Left ventricle myocardium inferior (tissue), 1 donor: ENCODE data around the gene GLT8D2. TPM values are rescaled to one million over a fixed set of nuclear protein-coding genes. Genes with fewer than 3 reads are reported as not detected.

ENCODE experiments used
- DNase-seq: peaks from one replicate; pipeline ENCODE4 v3.0.0-alpha.2; 2020
- H3K27ac ChIP-seq: fragments of 200-600 bp; replicated peaks from 2 replicates; pipeline ENCODE4 v1.8.0; 2021
- H3K27me3 ChIP-seq: fragments of 200-600 bp; 2 replicates; pipeline ENCODE4 v1.8.0; 2021; ENCODE audit warnings: low read depth
- H3K36me3 ChIP-seq: fragments of 200-600 bp; 2 replicates; pipeline ENCODE4 v1.8.0; 2021
- H3K4me1 ChIP-seq: fragments of 200-600 bp; 2 replicates; pipeline ENCODE4 v1.8.0; 2021
- H3K4me3 ChIP-seq: fragments of 200-600 bp; 2 replicates; pipeline ENCODE4 v1.8.0; 2021; ENCODE audit warnings: mild to moderate bottlenecking, moderate library complexity
- H3K9me3 ChIP-seq: fragments of 200-600 bp; replicated peaks from 2 replicates; pipeline ENCODE4 v1.8.0; 2021
- intact Hi-C: fragments of 100-400 bp; cut with micrococcal nuclease; formaldehyde crosslinking; loops from one replicate; pipeline ENCODE4 v1.11.0; 2022
- total RNA-seq: library from RNA; stranded (reverse); fragmentation: NEBNext Ultra II Directional; extraction: Animal tissue kit (Norgen Biotek cat#: 25700); gene quantifications from one replicate; pipeline ENCODE4 v1.2.1, GENCODE V29; 2021
- TF ChIP-seq, protein P1 (sequence below): fragments of 200-600 bp; IDR thresholded peaks from 2 replicates; pipeline ENCODE4 v1.8.0; 2021; ENCODE audit warnings: antibody characterized with exemption, mild to moderate bottlenecking, borderline replicate concordance
- donor health status: DM: no; HTN: yes; CAD: no; lungs with severe emphysema.

GLT8D2 gene
- total RNA-seq, 1 donor from 2014 or later, result 11.7 TPM

DNA sequence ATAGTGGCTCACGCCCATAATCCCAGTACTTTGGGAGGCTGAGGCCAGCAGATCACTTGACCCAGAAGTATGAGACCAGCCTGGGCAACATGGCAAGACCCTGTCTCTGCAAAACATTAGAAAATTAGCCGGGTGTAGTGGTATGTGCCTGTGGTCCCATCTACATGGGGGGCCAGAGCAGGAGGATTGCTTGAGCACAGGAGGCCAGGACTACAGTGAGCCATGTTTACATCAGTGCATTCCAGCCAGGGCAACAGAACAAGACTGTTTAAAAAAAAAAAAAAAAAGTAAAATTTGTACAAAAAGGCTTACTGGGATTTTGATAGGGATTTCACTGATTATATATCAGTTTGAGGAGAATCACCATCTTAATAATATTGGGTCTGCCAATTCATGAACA, 22.1 kb upstream of the GLT8D2 start:
- intact Hi-C loops, result no loop called here
- Histone ChIP-seq H3K4me1 (peaks cover 19% of the 10 kb centered on the region), H3K27ac (no peak overlapping the region), H3K4me3 (no peak overlapping the region), H3K36me3 (peaks cover 58% of the 10 kb centered on the region), H3K9me3 (no peaks in the 10 kb centered on the region), H3K27me3 (no peaks in the 10 kb centered on the region)
- DNase-seq, result no peak
- TF ChIP-seq, protein P1, sequence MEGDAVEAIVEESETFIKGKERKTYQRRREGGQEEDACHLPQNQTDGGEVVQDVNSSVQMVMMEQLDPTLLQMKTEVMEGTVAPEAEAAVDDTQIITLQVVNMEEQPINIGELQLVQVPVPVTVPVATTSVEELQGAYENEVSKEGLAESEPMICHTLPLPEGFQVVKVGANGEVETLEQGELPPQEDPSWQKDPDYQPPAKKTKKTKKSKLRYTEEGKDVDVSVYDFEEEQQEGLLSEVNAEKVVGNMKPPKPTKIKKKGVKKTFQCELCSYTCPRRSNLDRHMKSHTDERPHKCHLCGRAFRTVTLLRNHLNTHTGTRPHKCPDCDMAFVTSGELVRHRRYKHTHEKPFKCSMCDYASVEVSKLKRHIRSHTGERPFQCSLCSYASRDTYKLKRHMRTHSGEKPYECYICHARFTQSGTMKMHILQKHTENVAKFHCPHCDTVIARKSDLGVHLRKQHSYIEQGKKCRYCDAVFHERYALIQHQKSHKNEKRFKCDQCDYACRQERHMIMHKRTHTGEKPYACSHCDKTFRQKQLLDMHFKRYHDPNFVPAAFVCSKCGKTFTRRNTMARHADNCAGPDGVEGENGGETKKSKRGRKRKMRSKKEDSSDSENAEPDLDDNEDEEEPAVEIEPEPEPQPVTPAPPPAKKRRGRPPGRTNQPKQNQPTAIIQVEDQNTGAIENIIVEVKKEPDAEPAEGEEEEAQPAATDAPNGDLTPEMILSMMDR, result no peak

DNA sequence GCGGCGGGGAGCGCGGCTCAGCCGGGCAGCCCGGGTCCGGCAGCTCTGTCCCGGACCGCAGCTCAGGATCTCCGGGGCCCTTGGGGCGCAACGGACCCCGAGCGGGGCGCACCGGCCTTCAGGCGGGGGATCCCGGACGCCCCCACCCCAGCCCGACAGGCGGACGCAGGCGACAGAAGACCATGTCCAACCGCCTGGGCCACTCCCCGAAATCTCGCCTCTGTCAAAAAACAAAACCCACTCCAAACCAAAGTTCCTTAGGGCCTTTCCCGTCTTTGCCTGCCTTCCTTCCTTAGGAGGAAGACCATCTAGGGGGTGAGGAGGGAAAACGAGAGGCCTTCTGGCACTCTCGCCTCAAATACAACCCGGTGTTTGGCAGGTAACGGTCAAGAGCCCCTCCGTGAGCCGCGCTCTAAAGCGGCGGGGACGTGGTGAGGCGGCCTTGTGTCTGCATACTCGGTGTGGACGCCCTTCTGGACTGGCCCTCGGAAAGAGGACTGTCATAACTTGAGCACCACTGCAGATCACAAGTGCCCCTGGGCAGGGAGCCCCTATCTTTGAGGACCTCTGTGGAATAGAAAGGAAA, 14.9 kb upstream of the GLT8D2 start:
- Histone ChIP-seq H3K27ac (peak overlapping the region; percentile 95), H3K36me3 (peaks cover 34% of the 10 kb centered on the region), H3K27me3 (no peaks in the 10 kb centered on the region), H3K9me3 (no peaks in the 10 kb centered on the region), H3K4me3 (peak overlapping the region; percentile 94), H3K4me1 (peaks cover 48% of the 10 kb centered on the region)
- TF ChIP-seq, protein P1, result no peak
- intact Hi-C loops, result loop anchor here (10.0 kb wide), 1 partner anchor 100 kb away; the partner anchor contains the start of gene TDG
- DNase-seq, result peak; percentile 27

DNA sequence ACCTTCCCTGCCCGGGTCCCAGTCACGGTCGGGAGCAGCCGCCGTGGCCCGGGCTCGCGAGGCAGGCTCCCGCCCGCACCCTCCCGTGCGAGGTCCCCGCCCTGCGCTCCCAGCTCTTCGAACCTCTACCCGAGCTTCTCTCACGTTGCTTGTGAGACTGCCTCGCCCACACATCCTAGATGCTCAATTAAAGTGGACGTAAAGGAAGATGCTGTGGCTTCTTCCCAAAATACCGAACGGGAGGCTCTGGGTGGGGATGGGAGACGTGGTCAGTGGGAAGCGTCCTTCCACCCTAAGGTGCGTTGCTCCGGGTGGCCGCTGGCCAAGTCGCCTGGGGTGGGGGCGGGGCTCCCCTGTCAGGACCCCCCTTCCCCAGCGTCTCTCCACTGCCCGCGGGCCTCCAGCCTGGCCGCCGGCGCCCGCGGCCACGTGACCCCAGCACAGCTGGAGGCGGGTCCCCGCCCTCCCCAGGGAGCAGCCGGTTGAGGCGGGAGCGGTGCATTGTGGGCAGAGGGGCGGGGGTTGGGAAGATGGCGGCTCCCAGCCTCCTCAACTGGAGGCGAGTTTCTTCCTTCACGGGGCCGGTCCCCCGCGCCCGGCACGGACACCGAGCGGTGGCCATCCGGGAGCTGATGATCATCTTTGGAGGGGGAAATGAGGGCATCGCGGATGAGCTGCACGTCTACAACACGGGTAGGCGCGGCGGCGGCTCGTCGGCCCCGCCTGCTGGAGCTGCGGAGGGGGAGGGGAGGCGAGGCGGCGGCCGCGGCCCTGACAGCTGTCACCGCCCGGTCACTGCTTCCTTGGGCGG, 14.2 kb upstream of the GLT8D2 start, which contains the start of gene HCFC2:
Gene HCFC2, plus strand, starts transcription at position 501 of the 811 bp plus-strand sequence. Its CDS starts 30 bp downstream, at position 531.
- Histone ChIP-seq H3K4me1 (peaks cover 48% of the 10 kb centered on the region), H3K36me3 (peaks cover 27% of the 10 kb centered on the region), H3K27me3 (no peaks in the 10 kb centered on the region), H3K4me3 (peak within 1 kb of the TSS; percentile 94), H3K9me3 (no peaks in the 10 kb centered on the region), H3K27ac (peak within 1 kb of the TSS; percentile 95)
- TF ChIP-seq, protein P1, result no peak
- peak; percentile 92 for DNase-seq
- intact Hi-C loops, result loop anchor here (10.0 kb wide), 1 partner anchor 99 kb away; the partner anchor contains the start of gene TDG

DNA sequence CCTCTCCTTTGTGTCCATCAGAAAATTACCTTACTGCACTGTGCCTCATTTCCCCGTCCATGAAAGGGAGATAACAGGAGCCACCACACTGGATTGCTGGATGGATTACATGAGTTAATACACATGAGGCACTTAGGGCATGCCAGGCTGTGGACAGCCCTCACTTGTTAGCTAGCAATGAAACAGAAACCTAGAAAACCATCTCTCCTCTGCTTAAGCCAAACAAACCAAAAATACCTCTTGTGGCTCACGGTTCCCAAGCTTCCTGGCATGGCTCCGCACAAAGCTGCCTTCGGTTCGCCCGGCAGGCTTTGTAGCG, 13.7 kb upstream of the GLT8D2 start:
- H3K27me3 ChIP-seq, result no peaks in the 10 kb centered on the region
- no peak for DNase-seq
- intact Hi-C loops, result loop anchor here (10.0 kb wide), 1 partner anchor 99 kb away; the partner anchor contains the start of gene TDG
- peak overlapping the region; percentile 95 for H3K27ac ChIP-seq
- peaks cover 48% of the 10 kb centered on the region for H3K4me1 ChIP-seq
- H3K4me3 ChIP-seq, result peak overlapping the region; percentile 94
- peaks cover 21% of the 10 kb centered on the region for H3K36me3 ChIP-seq
- TF ChIP-seq, protein P1, result no peak
- no peaks in the 10 kb centered on the region for H3K9me3 ChIP-seq

DNA sequence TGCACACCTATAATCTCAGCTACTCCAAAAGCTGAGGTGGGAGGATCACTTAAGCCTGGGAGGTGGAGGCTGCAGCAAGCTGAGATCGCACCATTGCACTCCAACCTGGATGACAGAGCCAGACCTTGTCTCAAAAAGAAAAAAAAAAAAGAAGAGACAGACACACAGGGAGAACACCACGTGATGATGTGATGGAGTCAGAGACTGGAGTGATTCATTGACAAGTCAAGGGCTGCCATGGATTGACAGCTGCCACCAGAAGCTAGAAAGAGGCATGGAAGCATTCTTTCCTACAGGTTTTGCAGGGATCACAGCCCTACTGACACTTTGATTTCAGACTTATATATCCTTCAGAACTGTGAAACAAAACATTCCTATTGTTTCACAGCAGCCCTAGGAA, 10.8 kb upstream of the GLT8D2 start:
- TF ChIP-seq, protein P1, result no peak
- DNase-seq, result no peak
- Histone ChIP-seq H3K27ac (no peak overlapping the region), H3K36me3 (no peaks in the 10 kb centered on the region), H3K9me3 (no peaks in the 10 kb centered on the region), H3K4me1 (peaks cover 40% of the 10 kb centered on the region), H3K4me3 (no peak overlapping the region), H3K27me3 (no peaks in the 10 kb centered on the region)
- intact Hi-C loops, result loop anchor here (10.0 kb wide), 1 partner anchor 96 kb away; the partner anchor contains the start of gene TDG
